K562 (cell line): ENCODE measurements around the gene PNMA6F. TPM values are rescaled to one million over a fixed set of nuclear protein-coding genes. Genes with fewer than 3 reads are reported as not detected.

Source experiments
- ATAC-seq: fragments of 200-7000 bp; cut with Tn5 transposase; 3 replicates; pipeline ENCODE4 v1.9.1; 2020; ENCODE audit warnings: moderate library complexity
- BruUV-seq: library from RNA; stranded (reverse); fragments of 400-500 nt; replicated peaks from 2 replicates; lab custom pipeline; 2021; lab: Mats Ljungman, UMichigan
- CTCF ChIA-PET: fragments of 300-600 bp; formaldehyde crosslinking; extraction: SDS; loops from one replicate; lab custom pipeline; 2021; ENCODE audit warnings: low intra/inter-chr PET ratio; lab: Yijun Ruan, JAX
- POLR2A ChIA-PET: fragments of 300-600, 350-650 bp; sonication (Branson Sonifier 250); formaldehyde crosslinking; extraction: SDS; loops from one replicate; lab custom pipeline; 2021; ENCODE audit warnings: antibody characterized with exemption, inconsistent platforms; lab: Yijun Ruan, JAX
- DNase-seq, 4 experiments: peaks; one replicate each; pipeline versions ENCODE4 v3.0.0 to v3.0.0-alpha.2; 2011 to 2018; ENCODE audit warnings: low spot score in 3 of 4, mixed read lengths in 3 of 4; ENCODE audit errors: extremely low read depth in 1 of 4
- FAIRE-seq: peaks from 2 replicates; lab custom pipeline; 2011; peaks lifted over from hg19 to GRCh38; lab: Jason Lieb, UNC
- H2AFZ ChIP-seq: 2 replicates; pipeline ENCODE4 v1.6.0; 2011; ENCODE audit warnings: low read depth, low read length, control low read depth, inconsistent platforms
- H3K27ac ChIP-seq: fragments of 200-600 bp; 3 replicates; pipeline ENCODE4 v1.8.0; 2011; ENCODE audit warnings: low read depth, mild to moderate bottlenecking, control low read depth, inconsistent platforms, low read length, moderate library complexity, mixed read lengths; ENCODE audit errors: extremely low read depth
- H3K27me3 ChIP-seq, 2 experiments: fragments of 300-600 bp in 1 of 2; 2 replicates in 1 of 2; 3 replicates in 1 of 2; pipeline versions ENCODE4 v1.6.0 to v1.8.0; 2011; ENCODE audit warnings: inconsistent platforms in 2 of 2, low read length in 2 of 2, mild to moderate bottlenecking in 1 of 2, mixed read lengths in 1 of 2, moderate library complexity in 1 of 2; ENCODE audit not compliant: control insufficient read depth in 2 of 2, insufficient read depth in 2 of 2
- H3K36me3 ChIP-seq: fragments of 300-600 bp; 3 replicates; pipeline ENCODE4 v1.8.0; 2011; ENCODE audit warnings: mild to moderate bottlenecking, low read length, inconsistent platforms; ENCODE audit not compliant: control insufficient read depth, insufficient read depth
- H3K4me1 ChIP-seq, 2 experiments: fragments of 200-600 bp in 1 of 2; replicated peaks in 1 of 2; 2 replicates in 1 of 2; 3 replicates in 1 of 2; pipeline versions ENCODE4 v1.5.1 to v1.8.0; 2011; ENCODE audit warnings: inconsistent platforms in 2 of 2, low read length in 2 of 2, mild to moderate bottlenecking in 1 of 2, mixed read lengths in 1 of 2, moderate library complexity in 1 of 2; ENCODE audit not compliant: control insufficient read depth in 2 of 2, insufficient read depth in 2 of 2
- H3K4me2 ChIP-seq: 2 replicates; pipeline ENCODE4 v1.6.1; 2011; ENCODE audit warnings: low read length, control low read depth, inconsistent platforms, mixed read lengths; ENCODE audit not compliant: insufficient read depth
- H3K4me3 ChIP-seq: fragments of 200-600 bp; sonication (generic), shearing (Covaris generic); 2 replicates; pipeline ENCODE4 v1.5.1; 2016; ENCODE audit warnings: control low read depth, inconsistent platforms
- H3K79me2 ChIP-seq: fragments of 200-600 bp; 3 replicates; pipeline ENCODE4 v1.8.0; 2011; ENCODE audit warnings: low read length, inconsistent platforms; ENCODE audit not compliant: control insufficient read depth, insufficient read depth
- H3K9ac ChIP-seq, 2 experiments: 2 replicates each; pipeline versions ENCODE4 v1.6.0 to v1.6.1; 2011; ENCODE audit warnings: low read depth in 2 of 2, low read length in 2 of 2, control low read depth in 1 of 2, inconsistent platforms in 1 of 2, mild to moderate bottlenecking in 1 of 2, mixed read lengths in 1 of 2; ENCODE audit not compliant: insufficient read depth in 1 of 2
- H3K9me1 ChIP-seq: one replicate; pipeline ENCODE4 v1.6.0; 2011; ENCODE audit warnings: inconsistent platforms, mild to moderate bottlenecking, low read length, moderate library complexity; ENCODE audit not compliant: control insufficient read depth, insufficient read depth
- H3K9me3 ChIP-seq: replicated peaks from 2 replicates; pipeline ENCODE4 v1.5.1; 2011; ENCODE audit warnings: low read depth, low read length, inconsistent platforms; ENCODE audit not compliant: control insufficient read depth, insufficient read depth
- H4K20me1 ChIP-seq: replicated peaks from 2 replicates; pipeline ENCODE4 v1.6.1; 2011; ENCODE audit warnings: low read length, inconsistent platforms, mixed read lengths; ENCODE audit not compliant: control insufficient read depth, insufficient read depth
- ARID2 ChIP-seq: fragments of 450-650 bp; IDR thresholded peaks from 2 replicates; pipeline ENCODE4 v1.6.1; 2017; ENCODE audit warnings: antibody characterized with exemption, mild to moderate bottlenecking
- E2F5 ChIP-seq: sonication (generic); formaldehyde crosslinking; IDR thresholded peaks from 2 replicates; pipeline ENCODE4 v1.8.0; 2022; ENCODE audit warnings: mild to moderate bottlenecking, missing genetic modification reagents
- GATA2 ChIP-seq: sonication (generic); formaldehyde crosslinking; IDR thresholded peaks from 2 replicates; pipeline ENCODE4 v1.4.0; 2020; ENCODE audit warnings: mild to moderate bottlenecking, missing genetic modification reagents
- MAFG ChIP-seq: fragments of 450-650 bp; conservative IDR thresholded peaks from 2 replicates; pipeline ENCODE4 v1.6.1; 2016; ENCODE audit warnings: missing genetic modification characterization, missing compliant biosample characterization
- POLR2A ChIP-seq: fragments of 450-650 bp; conservative IDR thresholded peaks from 2 replicates; pipeline ENCODE4 v1.6.1; 2016
- TEAD4 ChIP-seq, 2 experiments: sonication (generic) in 1 of 2; formaldehyde crosslinking in 1 of 2; IDR thresholded peaks; 2 replicates each; pipeline versions ENCODE4 v1.6.1 to v1.8.0; 2012 to 2022; ENCODE audit warnings: borderline replicate concordance in 1 of 2, inconsistent platforms in 1 of 2, low read length in 1 of 2, mild to moderate bottlenecking in 1 of 2, missing genetic modification reagents in 1 of 2
- WGBS: fragments of 100-300 bp; shearing (Covaris generic); methylation state at CpG from one replicate; pipeline ENCODE4 v1.1.6; 2016; ENCODE audit warnings: low coverage, mixed read lengths; ENCODE audit not compliant: insufficient coverage; ENCODE audit errors: missing lambda C conversion rate; 5-methylcytosine and 5-hydroxymethylcytosine counted together
- in situ Hi-C: fragments of 300-500 bp; cut with MboI; formaldehyde crosslinking; loops from 4 replicates; pipeline ENCODE4 v1.15.0; 2018; ENCODE audit warnings: inconsistent platforms, mixed read lengths
- intact Hi-C: fragments of 100-400 bp; cut with micrococcal nuclease; formaldehyde crosslinking; loops from 2 replicates; pipeline ENCODE4 v1.14.2; 2022
- polyA plus RNA-seq, 8 experiments: library from polyadenylated mRNA; depleted of rRNA in 4 of 8; stranded (reverse) in 5 of 8; unstranded in 3 of 8; fragments of >200 nt; fragmentation: Nextera tagmentation in 2 of 8; fragmentation: Illumina TruSeq in 1 of 8; extraction: Ambion mirVana in 2 of 8; extraction: Trizol in 1 of 8; gene quantifications; 2 replicates each; pipeline versions ENCODE4 v1.2.1 to v1.2.3, GENCODE V29; 2011 to 2014; ENCODE audit warnings: inconsistent platforms in 1 of 8, missing spikeins in 1 of 8
- total RNA-seq, 7 experiments: library from RNA; depleted of rRNA in 6 of 7; stranded (reverse); fragments of >200 nt in 6 of 7; fragmentation: Illumina TruSeq in 2 of 7; extraction: Trizol in 2 of 7; gene quantifications; 2 replicates each; pipeline versions ENCODE4 v1.2.1 to v1.2.3, GENCODE V29; 2011 to 2021; ENCODE audit warnings: low replicate concordance in 1 of 7

Gene PNMA6F
- total and polyA plus RNA-seq, 9 of the 15 experiments (the other 6 are each of a cell fraction or from before 2014, with no cell fraction given), result not detected

- TF ChIP-seq TEAD4 (IDR thresholded peaks at IDR 0.05; ENCODE audit: low read length) (no peak), TEAD4 (CRISPR knock-in tag; IDR thresholded peaks at IDR 0.05; ENCODE audit: borderline replicate concordance) (no peak), GATA2 (CRISPR knock-in tag) (no peak), MAFG (tag) (no peak)
Measured at GRCh38 chrX:153351981-153352380, 30.4 kb upstream of the PNMA6F start (continued).

GRCh38 chrX:153349952-153350351, 28.4 kb upstream of the PNMA6F start:
- no peak overlapping the region for H2AFZ ChIP-seq
- H3K4me2 ChIP-seq, result no peak overlapping the region
- BruUV-seq, result no TSS peak
- no peak overlapping the region for H3K27ac ChIP-seq
- H4K20me1 ChIP-seq, result no peaks in the 10 kb centered on the region
- FAIRE-seq (no peak), DNase-seq (no peak), ATAC-seq (no peak; the same call in 2 of the 3 replicates)
- no peak overlapping the region for H3K9ac ChIP-seq
- no peaks in the 10 kb centered on the region for H3K27me3 ChIP-seq
- no peaks in the 10 kb centered on the region for H3K9me1 ChIP-seq
- ChIA-PET CTCF (no interaction called here), POLR2A (interaction anchor here (0.7 to 1.0 kb wide), 2 partner anchors 9 to 39 kb away, joined by 4 to 5 read pairs; no protein-coding TSS in a partner anchor)
- no peak overlapping the region for H3K4me3 ChIP-seq
- in situ Hi-C loops (no loop called here), intact Hi-C loops (no loop called here)
- no peaks in the 10 kb centered on the region for H3K79me2 ChIP-seq
- 90% methylated on average over 4 of the region's 5 CpGs for WGBS
- H3K4me1 ChIP-seq, result no peaks in the 10 kb centered on the region; a peak in 1 of 5 replicates
- H3K9me3 ChIP-seq, result no peaks in the 10 kb centered on the region
- peaks cover 55% of the 10 kb centered on the region; the same call in 2 of the 3 replicates for H3K36me3 ChIP-seq
- TF ChIP-seq E2F5, result no peak
- TF ChIP-seq ARID2, result no peak
- TF ChIP-seq POLR2A, result 0 out of 2 replicates have a peak, but pooled peaks have one; percentile 34
